ENCODE data around the gene SLC39A6.
"Not testable (repeated sequence)": the region's sequence is repeated elsewhere in the genome, so short reads cannot be mapped to it uniquely, and the experiment has no call there.

Gene SLC39A6

GRCh38 chr18:36095936-36096519, 33.1 kb downstream of the SLC39A6 start:
- peak; percentile 68 for DNase-seq (ENCODE audit: low spot score)

GRCh38 chr18:36094431-36094830, 34.7 kb downstream of the SLC39A6 start:
- DNase-seq (ENCODE audit: low spot score) = no peak

GRCh38 chr18:36092116-36092515, 37.0 kb downstream of the SLC39A6 start:
- DNase-seq (ENCODE audit: low spot score) = not testable (repeated sequence)

GRCh38 chr18:36089001-36089400, 40.1 kb downstream of the SLC39A6 start:
- DNase-seq (ENCODE audit: low spot score) = no peak

- no peak for DNase-seq (ENCODE audit: low spot score)
These were observed 40.9 kb downstream of the SLC39A6 start for GRCh38 chr18:36088256-36088655.

- no peak for DNase-seq (ENCODE audit: low spot score)
These were observed 43.0 kb downstream of the SLC39A6 start for GRCh38 chr18:36086186-36086585.

- DNase-seq (ENCODE audit: low spot score) = no peak
These were observed 43.9 kb downstream of the SLC39A6 start for GRCh38 chr18:36085195-36085594.

GRCh38 chr18:36083729-36084128, 45.4 kb downstream of the SLC39A6 start:
- no peak for DNase-seq (ENCODE audit: low spot score)

GRCh38 chr18:36081118-36081517, 48.0 kb downstream of the SLC39A6 start:
- DNase-seq (ENCODE audit: low spot score) = not testable (repeated sequence)

- DNase-seq (ENCODE audit: low spot score) = no peak
These were observed 50.2 kb downstream of the SLC39A6 start for GRCh38 chr18:36078751-36079529.

- DNase-seq (ENCODE audit: low spot score) = not testable (repeated sequence)
These were observed 51.4 kb downstream of the SLC39A6 start for GRCh38 chr18:36077764-36078163.

GRCh38 chr18:36075862-36076587, 53.1 kb downstream of the SLC39A6 start:
- no peak for DNase-seq (ENCODE audit: low spot score)

GRCh38 chr18:36074435-36074834, 54.7 kb downstream of the SLC39A6 start:
- DNase-seq (ENCODE audit: low spot score) = no peak

- no peak for DNase-seq (ENCODE audit: low spot score)
These were observed 55.5 kb downstream of the SLC39A6 start for GRCh38 chr18:36073676-36074075.

- DNase-seq (ENCODE audit: low spot score) = not testable (repeated sequence)
These were observed 56.7 kb downstream of the SLC39A6 start for GRCh38 chr18:36072406-36072805.

GRCh38 chr18:36067055-36067957, 61.8 kb downstream of the SLC39A6 start, which contains the start of gene RPRD1A:
Gene RPRD1A (minus strand): TSS chr18:36067559. CDS start chr18:36067404, 155 bp downstream.
- DNase-seq (ENCODE audit: low spot score) = peak; percentile 94

GRCh38 chr18:36066686-36067054, 62.5 kb downstream of the SLC39A6 start:
- peak; percentile 6 for DNase-seq (ENCODE audit: low spot score)

GRCh38 chr18:36066001-36066400, 63.1 kb downstream of the SLC39A6 start:
- no peak for DNase-seq (ENCODE audit: low spot score)

- not testable (repeated sequence) for DNase-seq (ENCODE audit: low spot score)
These were observed 64.4 kb downstream of the SLC39A6 start for GRCh38 chr18:36064809-36065079.

- DNase-seq (ENCODE audit: low spot score) = no peak
These were observed 64.9 kb downstream of the SLC39A6 start for GRCh38 chr18:36064027-36064808.

- no peak for DNase-seq (ENCODE audit: low spot score)
These were observed 70.5 kb downstream of the SLC39A6 start for GRCh38 chr18:36058674-36059073.

All from hematopoietic multipotent progenitor cell treated with erythropoietin and hydrocortisone succinate and interleukin-3 and kit ligand, for 15 days (in vitro differentiated cells).